Right ventricle myocardium inferior (tissue), 1 donor: ENCODE data around the gene SDK1. TPM values are rescaled to one million over a fixed set of nuclear protein-coding genes. Genes with fewer than 3 reads are reported as not detected.

Experiments used
- ATAC-seq: fragments of 200-7000 bp; cut with Tn5 transposase; one replicate; pipeline ENCODE4 v1.9.1; 2020; ENCODE audit warnings: mild to moderate bottlenecking, moderate library complexity
- DNase-seq: peaks from one replicate; pipeline ENCODE4 v3.0.0; 2021; ENCODE audit errors: missing footprints
- intact Hi-C: fragments of 100-400 bp; cut with DNase I; formaldehyde crosslinking; loops from one replicate; pipeline ENCODE4 v1.11.0; 2022
- total RNA-seq: library from RNA; stranded (reverse); fragmentation: NEBNext Ultra II Directional; extraction: Animal tissue kit (Norgen Biotek cat#: 25700); gene quantifications from one replicate; pipeline ENCODE4 v1.2.1, GENCODE V29; 2021
- donor health status: DM: no; HTN: yes; CAD: no; lungs with severe emphysema.

SDK1 gene
- total RNA-seq, 1 donor from 2014 or later, result 2.3 TPM

DNA sequence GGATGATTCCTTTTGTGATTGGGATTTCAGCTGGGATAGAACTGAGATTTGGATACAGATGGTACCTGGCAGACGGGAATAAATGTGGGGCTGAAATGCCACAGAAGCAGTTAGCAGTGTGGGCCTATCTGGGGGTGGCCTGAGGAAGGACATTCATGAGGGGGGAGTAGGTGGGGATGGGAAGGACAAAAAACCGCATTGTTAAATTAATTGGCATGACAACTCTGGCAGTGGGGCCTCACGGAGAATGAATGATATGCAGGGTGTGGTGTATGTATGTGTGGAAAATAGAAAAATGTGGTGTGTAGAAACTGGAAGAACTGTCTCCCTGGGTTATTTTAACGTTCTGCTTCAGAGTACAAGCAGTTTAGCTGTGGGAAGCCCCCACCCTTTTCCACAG, 17.8 kb downstream of the SDK1 start:
- no peak for ATAC-seq
- no peak for DNase-seq
- intact Hi-C loops, result no loop called here

GRCh38 chr7:3321206-3321605, 20.2 kb downstream of the SDK1 start:
- intact Hi-C loops, result no loop called here
- DNase-seq, result no peak
- ATAC-seq, result no peak

DNA sequence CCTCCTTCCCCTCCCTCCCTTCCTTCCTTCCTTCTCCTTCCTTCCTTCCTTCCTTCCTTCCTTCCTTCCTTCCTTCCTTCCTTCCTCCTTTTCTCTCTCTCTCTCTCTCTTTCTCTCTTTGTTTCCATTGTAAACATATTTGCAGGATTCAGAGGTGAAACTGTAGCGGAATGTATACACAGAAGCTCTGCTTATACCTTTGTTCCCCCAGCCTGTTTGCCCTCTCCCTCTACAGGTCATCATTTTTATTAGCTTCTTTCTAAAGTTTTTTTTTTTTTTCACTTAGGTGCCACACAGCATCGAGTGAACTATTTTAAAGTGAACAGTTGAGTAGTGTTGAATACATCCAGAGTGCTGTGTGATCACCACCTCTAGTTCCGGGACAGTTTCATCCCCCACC, 20.7 kb downstream of the SDK1 start:
- intact Hi-C loops, result no loop called here
- DNase-seq, result no peak
- no peak for ATAC-seq

GRCh38 chr7:3326246-3326645, 25.2 kb downstream of the SDK1 start:
- DNase-seq (no peak), ATAC-seq (no peak)
- intact Hi-C loops, result no loop called here

DNA sequence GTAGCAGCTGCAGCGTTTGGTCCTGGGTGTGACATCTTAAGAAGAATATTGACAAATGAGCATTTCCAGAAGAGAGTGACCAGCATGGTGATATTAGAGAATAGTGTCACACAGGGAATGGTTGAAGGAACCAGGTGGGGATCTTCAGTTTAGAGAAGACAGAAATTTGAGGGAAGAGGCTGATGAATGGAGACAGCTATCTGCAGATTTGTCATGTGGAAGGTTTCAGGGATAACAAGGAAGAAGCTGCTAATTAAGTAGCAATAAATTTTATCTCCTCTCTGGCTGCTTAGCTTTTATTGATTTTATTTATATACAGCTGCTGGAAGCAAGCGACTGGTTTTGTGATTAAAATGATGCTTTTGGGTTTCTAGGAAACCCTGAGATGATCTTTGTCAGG, 26.0 kb downstream of the SDK1 start:
- intact Hi-C loops, result no loop called here
- DNase-seq, result no peak

DNA sequence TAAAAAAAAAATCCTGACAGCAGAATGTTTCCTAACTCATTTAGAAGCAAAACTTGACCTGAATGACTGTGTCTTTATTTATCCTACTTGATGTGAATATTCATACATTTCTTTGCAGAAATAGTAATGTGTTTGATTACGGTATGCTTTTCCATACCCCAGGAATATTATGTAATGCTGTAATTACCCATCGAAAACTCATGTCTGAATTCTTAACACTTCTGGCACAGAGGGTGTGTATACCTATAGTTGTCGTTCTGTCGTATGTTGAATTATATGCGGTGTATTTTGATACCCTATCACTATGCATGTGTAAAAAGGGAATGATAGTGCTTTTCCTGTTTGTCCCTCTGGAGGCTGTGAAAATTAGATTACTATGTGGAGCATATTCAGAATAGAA, 26.6 kb downstream of the SDK1 start:
- no peak for DNase-seq
- intact Hi-C loops, result no loop called here
- no peak for ATAC-seq

More for the DNA sequence above, 26.0 kb downstream of the SDK1 start:
- no peak for ATAC-seq

- DNase-seq, result no peak
- intact Hi-C loops, result no loop called here
- no peak for ATAC-seq
Observed at GRCh38 chr7:3332308-3332707, 31.3 kb downstream of the SDK1 start.

GRCh38 chr7:3333861-3334260, 32.8 kb downstream of the SDK1 start:
- intact Hi-C loops, result no loop called here

GRCh38 chr7:3336042-3336665, 35.1 kb downstream of the SDK1 start:
- DNase-seq, result no peak
- ATAC-seq, result no peak
- intact Hi-C loops, result no loop called here

More at GRCh38 chr7:3333861-3334260, 32.8 kb downstream of the SDK1 start:
- DNase-seq (no peak), ATAC-seq (no peak)

DNA sequence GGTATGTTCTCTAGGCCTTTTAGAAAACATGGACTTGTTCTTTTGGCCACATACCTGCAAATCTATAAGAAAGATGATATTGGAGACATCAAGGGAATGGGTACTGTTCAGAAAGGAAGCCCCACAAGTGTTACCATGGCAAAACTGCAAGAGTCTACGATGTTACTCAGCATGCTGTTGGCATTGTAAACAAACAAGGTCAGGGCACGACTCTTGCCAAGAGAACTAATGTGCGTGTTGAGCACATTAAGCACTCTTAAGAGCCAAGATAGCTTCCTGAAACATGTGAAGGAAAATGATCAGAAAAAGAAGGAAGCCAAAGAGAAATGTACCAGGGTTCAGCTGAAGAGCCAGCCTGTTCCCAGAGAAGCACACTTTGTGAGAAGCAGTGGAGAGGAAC, 37.1 kb downstream of the SDK1 start:
- DNase-seq (no peak), ATAC-seq (no peak)
- intact Hi-C loops, result no loop called here

DNA sequence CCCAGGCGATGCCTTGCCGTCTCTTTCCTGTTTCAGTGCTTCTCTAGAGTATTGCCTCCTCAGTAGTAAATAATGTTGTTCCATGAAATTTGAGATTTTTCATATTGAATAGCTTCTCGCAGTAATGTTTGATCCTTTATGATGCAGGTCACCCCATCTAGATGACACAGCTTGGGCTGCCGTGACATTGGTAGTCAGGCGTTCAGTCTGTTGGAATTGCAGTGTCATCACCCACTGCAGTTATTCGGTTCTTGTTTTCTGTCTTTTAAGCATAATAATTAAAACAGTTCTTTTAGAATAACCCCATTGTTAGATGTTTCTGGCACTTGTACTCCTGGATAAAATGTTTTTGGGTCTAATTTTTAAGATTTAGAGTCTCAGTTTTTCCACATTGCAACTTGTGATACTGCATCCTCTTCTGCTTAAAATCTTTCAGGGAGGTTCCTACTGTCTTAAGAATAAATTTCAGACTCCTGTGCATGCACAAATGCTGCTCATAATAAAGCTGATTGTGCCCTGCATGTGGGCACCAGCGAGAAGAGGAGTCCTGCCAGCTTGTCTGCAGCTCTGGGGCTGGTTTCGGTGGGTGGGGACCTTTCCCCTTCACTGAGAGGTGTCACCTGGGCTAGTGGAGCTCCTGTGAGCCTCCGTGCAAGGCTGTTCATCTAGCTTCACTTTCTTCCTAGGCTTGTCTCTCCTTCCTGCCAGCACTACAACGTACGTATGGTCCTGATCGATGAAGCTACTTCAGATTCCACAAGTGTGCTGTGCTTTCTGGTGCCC, 44.8 kb downstream of the SDK1 start:
- ATAC-seq, result no peak
- DNase-seq, result no peak
- intact Hi-C loops, result no loop called here

DNA sequence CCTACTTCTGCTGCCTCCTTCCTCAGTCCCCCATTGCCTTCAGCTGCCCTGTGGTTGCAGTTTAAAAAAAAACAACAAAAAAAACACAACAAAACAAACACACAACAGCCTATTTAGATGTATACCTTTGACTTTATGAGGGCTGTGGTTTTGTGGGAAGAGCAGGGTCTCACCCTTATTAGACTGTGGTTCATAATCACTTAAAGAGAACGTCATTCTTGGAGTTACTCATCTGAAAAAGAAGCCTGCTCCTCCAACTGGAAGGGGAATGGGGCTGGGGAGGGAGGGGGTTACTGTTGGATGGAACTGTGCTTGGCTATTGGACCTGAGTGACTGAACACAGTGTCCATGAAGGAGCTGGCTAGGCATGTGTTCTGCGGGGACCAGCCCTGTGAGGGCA, 48.1 kb downstream of the SDK1 start:
- no peak for ATAC-seq

GRCh38 chr7:3356173-3356572, 55.1 kb downstream of the SDK1 start:
- intact Hi-C loops, result no loop called here
- ATAC-seq (no peak), DNase-seq (no peak)

More for the DNA sequence above, 48.1 kb downstream of the SDK1 start:
- intact Hi-C loops, result no loop called here
- no peak for DNase-seq

- ATAC-seq (no peak), DNase-seq (no peak)
- intact Hi-C loops, result no loop called here
Observed at GRCh38 chr7:3358991-3359390, 57.9 kb downstream of the SDK1 start.

- ATAC-seq (no peak), DNase-seq (no peak)
- intact Hi-C loops, result no loop called here
Observed at GRCh38 chr7:3367261-3367660, 66.2 kb downstream of the SDK1 start.

- intact Hi-C loops, result no loop called here
- DNase-seq, result no peak
- ATAC-seq, result no peak
Observed at GRCh38 chr7:3370068-3370830, 69.2 kb downstream of the SDK1 start.

- intact Hi-C loops, result no loop called here
- DNase-seq, result no peak
- no peak for ATAC-seq
Observed at GRCh38 chr7:3370921-3371320, 69.9 kb downstream of the SDK1 start.

GRCh38 chr7:3371601-3372000, 70.5 kb downstream of the SDK1 start:
- DNase-seq (no peak), ATAC-seq (no peak)
- intact Hi-C loops, result no loop called here

GRCh38 chr7:3374239-3374638, 73.2 kb downstream of the SDK1 start:
- intact Hi-C loops, result no loop called here
- no peak for ATAC-seq
- DNase-seq, result no peak
